Mononuclear cell (primary cell): ENCODE results near the gene PPFIA1. TPM values are rescaled to one million over a fixed set of nuclear protein-coding genes. Genes with fewer than 3 reads are reported as not detected.

Experiments
- H3K27me3 ChIP-seq: 2 replicates; pipeline ENCODE4 v1.6.0; 2011; ENCODE audit warnings: low read length, control low read depth; ENCODE audit not compliant: insufficient read depth
- H3K4me1 ChIP-seq: 2 replicates; pipeline ENCODE4 v1.5.1; 2011; ENCODE audit warnings: mild to moderate bottlenecking, low read length, control low read depth; ENCODE audit not compliant: insufficient read depth
- H3K4me3 ChIP-seq: 2 replicates; pipeline ENCODE4 v1.5.1; 2011; ENCODE audit warnings: mild to moderate bottlenecking, low read length, moderate library complexity
- H3K9me3 ChIP-seq: 2 replicates; pipeline ENCODE4 v1.5.1; 2011; ENCODE audit warnings: low read depth, mild to moderate bottlenecking, control low read depth, low read length
- total RNA-seq: library from RNA; depleted of rRNA; stranded (reverse); fragments of >200 nt; gene quantifications from one replicate; pipeline ENCODE4 v1.2.3, GENCODE V29; 2012

PPFIA1 gene
- total RNA-seq, 1 donor, result 31.4 TPM

GRCh38 chr11:70335511-70335910 lies 65.0 kb downstream of the PPFIA1 start:
- H3K4me1 ChIP-seq, result no peaks in the 10 kb centered on the region
- no peak overlapping the region for H3K4me3 ChIP-seq
- no peaks in the 10 kb centered on the region for H3K27me3 ChIP-seq
- H3K9me3 ChIP-seq, result no peaks in the 10 kb centered on the region

- H3K4me3 ChIP-seq, result no peak overlapping the region
- H3K27me3 ChIP-seq, result no peaks in the 10 kb centered on the region
- H3K9me3 ChIP-seq, result no peaks in the 10 kb centered on the region
- no peaks in the 10 kb centered on the region for H3K4me1 ChIP-seq
Measured at GRCh38 chr11:70338594-70338993, 68.1 kb downstream of the PPFIA1 start.

DNA sequence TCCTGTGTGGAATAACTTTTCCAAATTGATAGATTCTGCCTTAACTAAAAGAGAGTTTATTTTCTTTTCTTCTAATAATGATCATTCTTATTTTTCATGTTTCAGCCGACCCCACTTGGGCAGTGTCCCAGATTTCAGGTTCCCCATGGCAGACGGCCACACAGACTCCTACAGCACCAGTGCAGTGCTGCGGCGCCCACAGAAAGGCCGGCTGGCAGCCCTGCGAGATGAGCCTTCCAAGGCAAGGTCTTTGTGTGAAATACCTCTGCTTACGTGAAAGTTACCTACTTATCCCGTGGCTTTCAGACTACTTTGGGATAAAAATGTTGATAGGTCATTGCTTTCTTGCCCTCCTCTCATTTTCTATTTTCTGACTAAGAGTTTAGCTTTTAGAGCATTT lies 68.6 kb downstream of the PPFIA1 start:
- Histone ChIP-seq H3K9me3 (no peaks in the 10 kb centered on the region), H3K4me3 (no peak overlapping the region), H3K27me3 (no peaks in the 10 kb centered on the region), H3K4me1 (no peaks in the 10 kb centered on the region)

DNA sequence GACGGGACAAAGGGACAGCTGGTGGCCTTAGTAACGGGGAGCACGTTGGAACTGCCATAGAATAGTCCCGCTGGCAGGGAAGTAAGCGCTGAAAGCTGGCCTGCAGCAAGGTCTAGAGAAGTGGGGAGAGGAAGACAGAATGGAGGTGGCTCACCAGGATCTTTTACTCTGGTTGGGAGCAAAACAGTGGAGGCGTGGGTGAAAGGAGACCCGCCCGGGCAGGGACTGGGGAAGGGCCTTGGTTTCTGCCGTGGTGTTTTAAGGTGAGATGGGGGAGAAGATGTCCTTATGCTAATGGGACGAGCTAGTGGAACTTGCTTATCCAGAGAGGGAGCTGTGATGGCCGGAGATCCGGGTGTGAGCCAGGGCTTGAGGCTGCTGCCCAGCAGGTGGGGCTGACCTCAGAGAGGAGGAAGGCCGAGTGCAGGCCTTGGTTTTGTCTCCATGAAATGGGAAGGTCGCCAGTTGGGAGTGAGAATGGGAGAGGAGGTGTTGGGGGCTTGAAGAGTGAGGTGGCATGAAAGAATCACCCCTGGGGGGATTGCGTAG lies 71.5 kb downstream of the PPFIA1 start:
- Histone ChIP-seq H3K4me3 (no peak overlapping the region), H3K27me3 (no peaks in the 10 kb centered on the region), H3K4me1 (no peaks in the 10 kb centered on the region), H3K9me3 (no peaks in the 10 kb centered on the region)

GRCh38 chr11:70343636-70344035 lies 73.1 kb downstream of the PPFIA1 start:
- no peaks in the 10 kb centered on the region for H3K9me3 ChIP-seq

DNA sequence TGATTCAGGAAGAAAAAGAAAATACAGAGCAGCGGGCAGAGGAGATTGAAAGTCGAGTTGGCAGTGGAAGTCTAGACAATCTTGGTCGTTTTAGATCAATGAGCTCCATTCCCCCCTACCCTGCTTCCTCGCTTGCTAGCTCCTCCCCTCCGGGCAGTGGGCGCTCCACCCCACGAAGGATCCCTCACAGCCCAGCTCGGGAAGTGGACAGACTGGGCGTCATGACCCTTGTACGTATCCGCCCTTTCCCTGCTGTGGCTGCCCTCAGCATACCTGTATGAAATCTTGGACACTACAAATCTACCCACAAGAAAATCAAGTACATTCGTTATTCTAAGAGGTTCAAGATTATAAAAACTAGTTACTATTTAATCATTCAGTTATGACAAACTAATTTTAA lies 77.7 kb downstream of the PPFIA1 start:
- H3K4me3 ChIP-seq, result no peak overlapping the region
- no peaks in the 10 kb centered on the region for H3K9me3 ChIP-seq
- H3K27me3 ChIP-seq, result no peaks in the 10 kb centered on the region
- no peaks in the 10 kb centered on the region for H3K4me1 ChIP-seq

More at GRCh38 chr11:70343636-70344035, 73.1 kb downstream of the PPFIA1 start:
- Histone ChIP-seq H3K4me3 (no peak overlapping the region), H3K4me1 (no peaks in the 10 kb centered on the region), H3K27me3 (no peaks in the 10 kb centered on the region)

DNA sequence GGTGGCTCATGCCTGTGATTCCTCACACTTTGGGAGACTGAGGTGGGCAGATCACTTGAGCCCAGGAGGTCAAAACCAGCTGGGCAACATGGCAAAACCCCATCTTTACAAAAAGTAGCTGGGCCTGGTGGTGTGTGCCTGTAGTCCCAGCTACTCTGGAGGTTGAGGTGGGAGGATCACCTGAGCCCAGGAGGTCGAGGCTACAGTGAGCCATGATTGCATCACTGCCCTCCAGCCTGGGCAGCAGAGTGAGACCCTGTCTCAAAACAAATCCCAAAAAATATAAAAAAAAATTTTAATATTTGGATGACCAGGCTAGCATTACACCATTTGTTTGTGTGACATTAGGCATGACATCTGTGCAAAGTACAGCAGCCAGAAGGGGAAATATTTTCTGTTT lies 78.1 kb downstream of the PPFIA1 start:
- Histone ChIP-seq H3K4me3 (no peak overlapping the region), H3K4me1 (no peaks in the 10 kb centered on the region), H3K27me3 (no peaks in the 10 kb centered on the region), H3K9me3 (no peaks in the 10 kb centered on the region)

GRCh38 chr11:70351646-70352045 lies 81.2 kb downstream of the PPFIA1 start:
- Histone ChIP-seq H3K4me1 (no peaks in the 10 kb centered on the region), H3K27me3 (no peaks in the 10 kb centered on the region), H3K4me3 (no peak overlapping the region), H3K9me3 (no peaks in the 10 kb centered on the region)

DNA sequence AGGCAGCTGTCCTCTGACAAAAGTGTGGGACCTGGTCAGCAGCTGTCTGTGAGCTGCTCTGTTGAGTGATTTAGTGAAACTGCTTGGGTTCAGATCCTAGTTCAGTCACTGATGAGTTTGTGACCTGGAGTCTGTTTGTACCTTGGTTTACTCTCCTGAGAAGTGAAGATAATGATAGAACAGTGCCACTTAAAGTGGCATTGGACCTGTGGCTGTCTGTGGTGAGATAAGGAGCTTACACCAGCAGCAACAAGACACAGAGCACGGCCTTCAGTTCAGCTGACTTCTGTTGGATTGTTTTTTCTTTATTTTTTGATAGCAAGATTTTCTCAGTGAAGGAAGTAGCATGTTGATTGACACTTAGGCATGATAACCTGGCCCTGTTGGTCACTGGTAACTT lies 81.6 kb downstream of the PPFIA1 start:
- Histone ChIP-seq H3K27me3 (no peaks in the 10 kb centered on the region), H3K4me1 (no peaks in the 10 kb centered on the region), H3K4me3 (no peak overlapping the region), H3K9me3 (no peaks in the 10 kb centered on the region)

DNA sequence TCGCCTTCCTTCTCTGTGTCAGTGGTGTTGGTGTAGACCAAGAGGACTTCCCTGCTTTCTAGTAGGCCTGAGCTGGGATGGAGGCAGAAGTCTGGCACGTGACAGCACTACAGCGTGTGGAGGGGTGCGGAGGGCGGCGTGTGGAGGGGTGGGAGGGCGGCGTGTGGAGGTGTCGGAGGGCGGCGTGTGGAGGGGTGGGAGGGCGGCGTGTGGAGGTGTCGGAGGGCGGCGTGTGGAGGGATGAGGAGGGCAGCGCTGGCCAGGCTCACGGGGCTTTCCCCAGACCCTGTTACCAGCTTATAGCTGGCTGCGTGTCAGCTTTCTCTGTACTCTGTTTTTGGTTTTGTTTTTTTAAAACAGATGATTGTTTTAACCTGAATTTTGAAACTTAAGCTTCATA lies 82.1 kb downstream of the PPFIA1 start:
- no peaks in the 10 kb centered on the region for H3K9me3 ChIP-seq
- no peak overlapping the region for H3K4me3 ChIP-seq
- no peaks in the 10 kb centered on the region for H3K27me3 ChIP-seq
- H3K4me1 ChIP-seq, result no peaks in the 10 kb centered on the region

DNA sequence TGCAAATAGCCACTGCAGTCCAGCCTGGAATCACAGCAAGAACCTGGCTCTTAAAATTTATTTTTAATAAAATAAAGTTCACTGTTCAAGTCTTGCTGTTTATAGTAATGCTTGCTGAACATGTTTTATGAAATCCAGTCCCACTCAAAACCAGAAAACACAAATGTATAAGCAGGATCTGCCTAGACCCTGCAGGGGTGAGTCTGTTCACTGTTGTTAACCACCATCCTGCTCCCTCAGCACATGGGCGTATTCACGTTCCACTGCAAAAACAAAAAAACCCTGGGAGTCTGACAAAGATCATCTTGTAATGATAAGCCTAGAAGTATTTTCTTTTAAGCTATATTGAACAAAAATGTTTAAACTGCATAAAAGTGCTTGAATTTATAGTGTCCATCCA lies 82.8 kb downstream of the PPFIA1 start:
- Histone ChIP-seq H3K4me3 (no peak overlapping the region), H3K4me1 (no peaks in the 10 kb centered on the region)

GRCh38 chr11:70353900-70354568 lies 83.5 kb downstream of the PPFIA1 start:
- Histone ChIP-seq H3K27me3 (no peaks in the 10 kb centered on the region), H3K4me3 (no peak overlapping the region), H3K4me1 (no peaks in the 10 kb centered on the region), H3K9me3 (no peaks in the 10 kb centered on the region)

More for the DNA sequence above, 82.8 kb downstream of the PPFIA1 start:
- no peaks in the 10 kb centered on the region for H3K27me3 ChIP-seq
- no peaks in the 10 kb centered on the region for H3K9me3 ChIP-seq

DNA sequence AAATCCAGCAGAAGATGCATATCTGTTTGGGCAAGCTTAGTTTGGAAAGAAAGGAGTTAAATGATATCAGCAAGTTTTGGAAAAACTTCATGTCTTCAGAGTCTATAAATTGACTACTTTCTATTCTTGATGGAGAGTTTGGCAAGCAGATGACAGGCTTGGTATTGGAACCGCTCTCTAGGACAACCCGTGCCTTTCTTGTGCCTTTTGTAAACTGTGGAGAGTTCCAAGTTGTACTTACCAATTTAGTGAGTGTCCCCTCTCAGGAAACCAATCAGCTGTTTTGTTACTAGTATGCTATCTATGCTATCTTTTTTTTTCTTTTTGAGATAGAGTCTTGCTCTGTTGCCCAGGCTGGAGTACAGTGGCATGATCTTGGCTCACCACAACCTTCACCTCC lies 84.1 kb downstream of the PPFIA1 start:
- no peak overlapping the region for H3K4me3 ChIP-seq
- no peaks in the 10 kb centered on the region for H3K9me3 ChIP-seq
- H3K4me1 ChIP-seq, result no peaks in the 10 kb centered on the region
- no peaks in the 10 kb centered on the region for H3K27me3 ChIP-seq

DNA sequence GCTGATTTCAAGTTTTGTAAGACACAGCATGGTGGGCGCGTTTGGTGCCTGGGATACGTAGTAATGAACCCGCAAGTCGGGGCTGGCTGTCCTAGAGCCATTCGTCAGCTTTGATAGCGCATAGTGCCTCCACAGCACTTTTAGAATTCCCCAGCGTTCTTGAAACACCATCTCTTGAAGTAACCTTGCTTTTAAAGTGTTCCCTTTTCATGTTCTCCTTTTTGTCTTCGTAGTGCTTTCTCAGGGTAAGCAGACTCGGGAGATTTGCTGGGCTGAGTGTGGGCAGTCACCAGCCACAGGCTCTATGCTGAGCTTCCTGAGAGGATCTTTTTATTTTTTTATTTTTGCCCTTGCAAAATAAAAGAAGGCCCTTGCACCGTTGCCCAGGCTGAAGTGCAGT lies 88.3 kb downstream of the PPFIA1 start:
- no peaks in the 10 kb centered on the region for H3K4me1 ChIP-seq
- H3K27me3 ChIP-seq, result no peaks in the 10 kb centered on the region
- H3K4me3 ChIP-seq, result no peak overlapping the region
- no peaks in the 10 kb centered on the region for H3K9me3 ChIP-seq

DNA sequence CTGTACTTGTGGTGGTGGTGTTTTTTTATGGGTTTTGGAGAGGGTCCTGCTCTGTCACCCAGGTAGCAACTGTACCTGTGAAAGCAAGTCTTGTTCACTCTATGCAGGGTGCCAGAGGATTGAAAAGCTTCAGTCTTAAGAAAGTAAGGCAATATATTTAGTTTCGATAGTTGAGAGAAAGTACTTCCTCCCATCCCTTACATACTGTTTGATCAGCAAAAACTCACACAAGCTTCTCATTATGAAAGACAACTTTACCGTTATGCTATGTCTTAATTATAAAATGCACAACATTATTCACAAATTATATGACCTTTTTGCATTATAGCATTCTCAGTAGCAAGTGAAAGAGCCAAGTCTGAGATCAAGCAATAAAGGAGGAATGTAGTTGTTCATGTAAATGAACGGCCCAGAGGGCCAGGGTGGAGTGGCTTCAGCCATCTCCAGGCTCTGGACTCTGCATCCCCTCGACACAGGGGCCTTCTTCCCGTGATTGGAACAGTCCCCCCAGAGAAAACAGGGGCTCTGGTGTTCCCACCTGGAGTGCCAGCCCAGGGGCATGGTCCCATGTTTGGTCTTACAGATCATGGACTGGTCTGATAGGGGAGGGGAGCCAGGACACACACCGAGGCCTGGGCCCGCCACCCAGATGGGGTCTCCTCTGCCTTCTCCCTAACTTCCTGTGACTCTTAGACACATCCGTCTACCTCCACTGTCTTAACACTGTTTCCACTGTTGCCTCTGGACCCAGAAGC lies 89.1 kb downstream of the PPFIA1 start:
- Histone ChIP-seq H3K27me3 (no peaks in the 10 kb centered on the region), H3K4me3 (no peak overlapping the region), H3K4me1 (peaks cover 9% of the 10 kb centered on the region), H3K9me3 (no peaks in the 10 kb centered on the region)

DNA sequence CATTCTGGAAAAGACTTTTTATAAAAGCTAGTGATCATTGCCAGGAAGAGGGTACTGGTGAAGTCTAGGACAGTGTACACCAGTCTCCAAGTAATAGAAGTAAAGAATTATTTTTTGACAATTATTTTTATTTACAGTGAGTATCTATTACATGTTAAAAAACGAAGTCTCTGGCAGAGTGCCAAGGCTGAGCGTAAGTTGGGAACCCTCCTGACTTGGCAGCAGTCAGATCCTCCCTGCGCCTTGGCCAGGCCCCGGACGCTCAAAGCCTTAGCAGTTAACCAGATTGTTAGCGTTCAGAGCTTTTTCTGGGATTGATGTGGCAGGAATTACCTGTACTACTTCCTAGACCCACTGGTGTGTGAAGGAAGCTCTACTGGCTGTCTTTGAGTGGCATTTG lies 89.7 kb downstream of the PPFIA1 start:
- Histone ChIP-seq H3K4me1 (peaks cover 15% of the 10 kb centered on the region), H3K27me3 (no peaks in the 10 kb centered on the region), H3K9me3 (no peaks in the 10 kb centered on the region), H3K4me3 (no peak overlapping the region)
